Body of pancreas (tissue), 4 donors: Measurements from ENCODE around the gene KLF7. TPM values are rescaled to one million over a fixed set of nuclear protein-coding genes. Genes with fewer than 3 reads are reported as not detected.

ENCODE experiments used
- ATAC-seq: fragments of 150-250 bp; one replicate; pipeline ENCODE4 v1.9.1; 2016
- DNase-seq, 4 donors: peaks; one replicate each; pipeline ENCODE4 v3.0.0-alpha.2; 2019
- H3K27ac ChIP-seq, 4 donors: fragments of 200-600 bp; sonication (generic); 1 replicate in 3 of 4; 2 replicates in 1 of 4; pipeline versions ENCODE4 v1.5.1 to v1.6.1; 2016 to 2019; ENCODE audit warnings: mild to moderate bottlenecking in 1 of 4, mixed read lengths in 1 of 4, moderate library complexity in 1 of 4
- H3K27me3 ChIP-seq, 2 donors: fragments of 200-600 bp; sonication (generic); one replicate each; pipeline ENCODE4 v1.6.0; 2016; ENCODE audit warnings: mild to moderate bottlenecking in 1 of 2
- H3K36me3 ChIP-seq, 2 donors: fragments of 200-600 bp; sonication (generic); replicated peaks in 1 of 2; 2 replicates each; pipeline ENCODE4 v1.5.1; 2016; ENCODE audit warnings: low read depth in 2 of 2; ENCODE audit not compliant: insufficient read depth in 1 of 2
- H3K4me1 ChIP-seq: fragments of 200-600 bp; sonication (generic); one replicate; pipeline ENCODE4 v1.6.0; 2016
- H3K4me3 ChIP-seq, 2 donors: fragments of 200-600 bp; sonication (generic); 1 replicate in 1 of 2; 2 replicates in 1 of 2; pipeline ENCODE4 v1.5.1; 2016 to 2019
- H3K9me3 ChIP-seq, 3 donors: fragments of 200-600 bp; sonication (generic); 1 replicate in 2 of 3; 2 replicates in 1 of 3; pipeline ENCODE4 v1.5.1; 2016
- POLR2A ChIP-seq, 3 donors: fragments of 450-650 bp; IDR thresholded peaks; one replicate each; pipeline ENCODE4 v1.6.1; 2016; ENCODE audit warnings: antibody characterized with exemption in 3 of 3, mild to moderate bottlenecking in 2 of 3
- WGBS, 2 donors: methylation state at CpG; one replicate each; pipeline ENCODE4 v1.1.5; 2017; 5-methylcytosine and 5-hydroxymethylcytosine counted together
- intact Hi-C: fragments of 100-400 bp; cut with DNase I; formaldehyde crosslinking; loops from one replicate; pipeline ENCODE4 v1.15.1; 2023
- total RNA-seq, 2 donors: library from RNA; depleted of rRNA; stranded (reverse); fragments of >200 nt; gene quantifications; one replicate each; pipeline ENCODE4 v1.1.0, GENCODE V29; 2016
- TF ChIP-seq, protein P1 (sequence below), 7 experiments: fragments of 450-650 bp in 4 of 7; fragments of 200-600 bp in 3 of 7; sonication (generic) in 3 of 7; IDR thresholded peaks; one replicate each; pipeline ENCODE4 v1.5.1; 2016 to 2019; ENCODE audit warnings: antibody characterized with exemption in 7 of 7

The KLF7 gene
- total RNA-seq, 2 donors from 2014 or later: 4.6 to 9.3 TPM

GRCh38 chr2:207140265-207140664 is 25.5 kb downstream of the KLF7 start:
- H3K27ac ChIP-seq: no peak overlapping the region
- DNase-seq (no peak), ATAC-seq (no peak)
- H3K4me1 ChIP-seq: no peaks in the 10 kb centered on the region
- H3K36me3 ChIP-seq: no peaks in the 10 kb centered on the region
- no peaks in the 10 kb centered on the region for H3K27me3 ChIP-seq
- TF ChIP-seq POLR2A (IDR thresholded peaks at IDR 0.05): no peak
- TF ChIP-seq, protein P1, sequence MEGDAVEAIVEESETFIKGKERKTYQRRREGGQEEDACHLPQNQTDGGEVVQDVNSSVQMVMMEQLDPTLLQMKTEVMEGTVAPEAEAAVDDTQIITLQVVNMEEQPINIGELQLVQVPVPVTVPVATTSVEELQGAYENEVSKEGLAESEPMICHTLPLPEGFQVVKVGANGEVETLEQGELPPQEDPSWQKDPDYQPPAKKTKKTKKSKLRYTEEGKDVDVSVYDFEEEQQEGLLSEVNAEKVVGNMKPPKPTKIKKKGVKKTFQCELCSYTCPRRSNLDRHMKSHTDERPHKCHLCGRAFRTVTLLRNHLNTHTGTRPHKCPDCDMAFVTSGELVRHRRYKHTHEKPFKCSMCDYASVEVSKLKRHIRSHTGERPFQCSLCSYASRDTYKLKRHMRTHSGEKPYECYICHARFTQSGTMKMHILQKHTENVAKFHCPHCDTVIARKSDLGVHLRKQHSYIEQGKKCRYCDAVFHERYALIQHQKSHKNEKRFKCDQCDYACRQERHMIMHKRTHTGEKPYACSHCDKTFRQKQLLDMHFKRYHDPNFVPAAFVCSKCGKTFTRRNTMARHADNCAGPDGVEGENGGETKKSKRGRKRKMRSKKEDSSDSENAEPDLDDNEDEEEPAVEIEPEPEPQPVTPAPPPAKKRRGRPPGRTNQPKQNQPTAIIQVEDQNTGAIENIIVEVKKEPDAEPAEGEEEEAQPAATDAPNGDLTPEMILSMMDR (IDR thresholded peaks at IDR 0.05): no peak
- intact Hi-C loops: no loop called here
- no peak overlapping the region for H3K4me3 ChIP-seq
- H3K9me3 ChIP-seq: no peaks in the 10 kb centered on the region

GRCh38 chr2:207139552-207139951 is 26.2 kb downstream of the KLF7 start:
- ATAC-seq (no peak), DNase-seq (no peak)
- intact Hi-C loops: no loop called here
- H3K36me3 ChIP-seq: no peaks in the 10 kb centered on the region
- H3K9me3 ChIP-seq: no peaks in the 10 kb centered on the region
- 68 to 76% methylated on average over 4 of the region's 4 CpGs for WGBS, 2 donors
- H3K27ac ChIP-seq: no peak overlapping the region
- no peak for TF ChIP-seq POLR2A (IDR thresholded peaks at IDR 0.05)
- TF ChIP-seq, protein P1 (IDR thresholded peaks at IDR 0.05): no peak
- no peak overlapping the region for H3K4me3 ChIP-seq
- H3K4me1 ChIP-seq: no peaks in the 10 kb centered on the region
- H3K27me3 ChIP-seq: no peaks in the 10 kb centered on the region

GRCh38 chr2:207138627-207139297 is 27.0 kb downstream of the KLF7 start:
- H3K4me1 ChIP-seq: no peaks in the 10 kb centered on the region
- H3K27me3 ChIP-seq: no peaks in the 10 kb centered on the region
- no peak for ATAC-seq
- intact Hi-C loops: no loop called here
- H3K36me3 ChIP-seq: no peaks in the 10 kb centered on the region
- H3K27ac ChIP-seq: no peak overlapping the region
- no peak for TF ChIP-seq POLR2A (IDR thresholded peaks at IDR 0.05)
- TF ChIP-seq, protein P1 (IDR thresholded peaks at IDR 0.05): no peak
- no peaks in the 10 kb centered on the region for H3K9me3 ChIP-seq
- 73 to 81% methylated on average over 9 of the region's 9 CpGs for WGBS, 2 donors
- no peak overlapping the region for H3K4me3 ChIP-seq
- DNase-seq: no peak

GRCh38 chr2:207137596-207138337 is 28.0 kb downstream of the KLF7 start:
- no peaks in the 10 kb centered on the region for H3K9me3 ChIP-seq
- no peak overlapping the region for H3K27ac ChIP-seq
- TF ChIP-seq, protein P1 (IDR thresholded peaks at IDR 0.05): no peak
- TF ChIP-seq POLR2A (IDR thresholded peaks at IDR 0.05): no peak
- no peak for ATAC-seq
- no peaks in the 10 kb centered on the region for H3K4me1 ChIP-seq
- DNase-seq: no peak
- intact Hi-C loops: no loop called here
- no peak overlapping the region for H3K4me3 ChIP-seq
- no peaks in the 10 kb centered on the region for H3K27me3 ChIP-seq
- WGBS, 2 donors: 58 to 80% methylated on average over 2 of the region's 2 CpGs
- H3K36me3 ChIP-seq: no peaks in the 10 kb centered on the region
